HG02943 (cell line): ENCODE measurements around the gene SLC25A53.
A peak's percentile ranks its signal among the peaks of the same experiment; 100 is the strongest.

ENCODE experiments used
- ATAC-seq: cut with Tn5 transposase; IDR thresholded peaks from one replicate; pipeline ENCODE4 v1.9.1; 2021; ENCODE audit warnings: mild to moderate bottlenecking, low read depth, moderate library complexity; ENCODE audit not compliant: unreplicated experiment

The SLC25A53 gene

DNA sequence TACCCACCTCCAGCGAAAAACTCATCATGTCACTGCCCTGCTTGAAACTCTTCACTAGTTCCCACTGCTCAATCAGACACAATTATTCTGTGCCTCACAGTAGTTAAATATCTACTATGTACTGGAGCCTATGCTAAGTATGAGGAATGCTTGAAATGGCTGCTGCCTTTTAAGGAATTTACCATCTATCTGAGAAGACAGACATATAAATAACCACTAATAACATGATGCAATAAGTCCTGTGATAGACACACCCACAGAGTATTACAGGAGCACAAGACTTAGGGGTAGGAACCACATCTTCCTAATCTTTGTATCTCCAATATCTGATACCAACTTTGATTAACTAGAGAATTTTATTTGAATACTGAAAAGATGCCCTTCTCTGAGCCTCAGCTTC is 21.1 kb downstream of the SLC25A53 start:
- ATAC-seq: no peak

DNA sequence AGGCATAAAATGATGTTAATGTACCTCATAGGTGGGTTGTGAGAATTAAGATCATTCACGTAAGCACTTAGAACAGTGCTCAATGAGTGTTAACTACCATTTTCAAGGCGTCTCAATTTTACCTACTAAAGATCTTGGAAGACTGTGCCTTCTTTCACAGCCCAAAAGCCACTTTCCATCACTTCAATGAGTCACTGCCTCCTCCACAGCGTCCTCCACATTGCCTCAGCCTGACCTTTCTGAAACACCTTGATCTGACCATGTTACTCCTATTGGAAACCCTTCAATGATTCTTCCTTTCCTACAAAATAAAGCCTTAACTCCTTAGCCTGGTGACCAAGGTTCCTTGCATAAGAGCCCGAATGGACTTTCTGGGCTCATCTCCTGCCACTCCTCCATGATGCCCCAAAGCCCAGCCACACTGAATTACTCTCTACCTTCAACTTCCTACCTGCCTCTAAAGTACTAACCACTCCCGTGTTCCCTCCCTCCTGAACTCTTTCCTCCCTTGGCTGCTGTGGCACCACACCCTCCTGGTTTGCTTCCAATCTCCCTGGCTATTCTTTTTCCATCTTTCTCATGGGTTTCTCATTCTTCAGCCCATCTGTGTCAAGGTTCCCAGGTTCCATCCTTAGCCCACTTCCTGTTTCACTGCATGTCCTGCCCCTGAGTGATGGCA is 22.1 kb downstream of the SLC25A53 start:
- ATAC-seq: no peak

GRCh38 chrX:104130808-104131207 is 26.0 kb downstream of the SLC25A53 start:
- no peak for ATAC-seq

GRCh38 chrX:104126856-104127255 is 30.0 kb downstream of the SLC25A53 start:
- ATAC-seq: no peak

GRCh38 chrX:104122829-104123228 is 34.0 kb downstream of the SLC25A53 start:
- no peak for ATAC-seq

- no peak for ATAC-seq
Measured at GRCh38 chrX:104118765-104119164, 38.0 kb downstream of the SLC25A53 start.

GRCh38 chrX:104117759-104118158 is 39.0 kb downstream of the SLC25A53 start:
- no peak for ATAC-seq

DNA sequence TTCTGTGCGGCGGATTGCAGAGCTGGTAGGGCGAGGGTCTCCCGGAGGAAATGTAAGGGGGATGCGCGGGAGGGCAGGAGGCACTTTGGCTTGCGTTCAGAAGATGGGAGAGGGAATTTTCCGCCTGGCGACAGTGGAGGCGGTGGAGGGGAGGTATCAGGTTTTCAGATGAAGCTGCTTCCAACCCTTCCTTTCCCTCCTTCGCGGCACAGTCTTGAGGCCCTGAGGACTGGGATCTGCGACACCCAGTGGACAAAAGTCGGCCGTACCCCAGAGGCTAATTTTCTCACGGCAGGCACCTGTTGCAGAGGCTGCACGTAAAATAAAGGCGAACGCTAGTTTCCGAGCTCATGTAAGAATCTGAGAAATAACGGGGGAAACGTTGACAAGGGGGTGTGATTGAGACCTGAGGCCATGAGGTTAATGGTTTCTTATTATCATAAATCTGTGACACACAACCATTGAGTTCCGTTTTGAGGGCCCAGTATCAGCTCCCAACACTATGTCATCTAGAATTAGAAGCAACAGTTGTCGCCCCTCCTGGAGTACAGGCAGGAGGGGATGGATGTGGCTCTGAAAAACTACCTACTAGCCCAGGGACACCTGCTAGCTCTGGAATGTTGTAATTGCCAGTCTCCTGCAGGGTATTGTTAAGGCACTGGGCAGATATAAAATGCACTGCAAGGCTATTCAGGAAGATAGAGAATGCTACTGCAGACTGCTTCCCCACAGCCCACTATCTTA is 43.4 kb downstream of the SLC25A53 start:
- peak; percentile 36 for ATAC-seq

DNA sequence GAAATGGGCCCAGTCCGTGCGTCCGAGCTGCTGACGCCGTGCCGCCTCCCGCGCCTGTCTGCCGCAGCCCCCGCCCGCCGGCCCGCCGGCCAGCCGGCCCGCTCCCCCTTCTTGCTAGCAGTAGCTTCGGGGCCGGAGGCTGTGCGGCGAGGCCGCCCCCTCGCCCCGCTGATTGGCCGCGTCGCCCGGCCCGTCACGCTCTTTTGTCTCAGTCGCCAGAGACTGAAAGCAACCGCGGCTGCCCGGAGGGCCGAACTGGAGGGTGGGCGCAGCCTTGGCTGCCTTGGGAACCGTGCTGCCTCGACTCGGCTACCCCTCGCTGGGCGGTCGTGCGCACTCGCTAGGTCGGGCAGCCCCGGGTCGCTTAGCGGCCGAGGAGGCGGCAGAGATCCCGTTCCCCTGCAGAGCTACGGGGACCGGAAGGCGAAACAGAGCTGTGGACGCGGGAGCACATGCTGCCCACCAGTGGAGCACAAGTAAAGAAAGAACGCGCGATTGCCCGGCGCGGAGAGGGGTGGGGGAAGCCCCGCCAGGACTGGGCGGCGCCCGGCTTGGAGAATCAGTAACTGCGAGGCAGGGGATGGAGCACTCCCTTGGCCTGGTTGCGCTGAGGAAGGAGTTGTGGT is 44.4 kb downstream of the SLC25A53 start, which contains the start of gene ZCCHC18:
Gene ZCCHC18 (plus strand): TSS at position 198 of the 626 bp plus-strand sequence. CDS start 1,589 bp downstream, outside the sequence.
- ATAC-seq: peak; percentile 68

GRCh38 chrX:104110491-104111240 is 46.1 kb downstream of the SLC25A53 start:
- peak; percentile 46 for ATAC-seq

GRCh38 chrX:104108955-104109354 is 47.9 kb downstream of the SLC25A53 start:
- ATAC-seq: no peak

DNA sequence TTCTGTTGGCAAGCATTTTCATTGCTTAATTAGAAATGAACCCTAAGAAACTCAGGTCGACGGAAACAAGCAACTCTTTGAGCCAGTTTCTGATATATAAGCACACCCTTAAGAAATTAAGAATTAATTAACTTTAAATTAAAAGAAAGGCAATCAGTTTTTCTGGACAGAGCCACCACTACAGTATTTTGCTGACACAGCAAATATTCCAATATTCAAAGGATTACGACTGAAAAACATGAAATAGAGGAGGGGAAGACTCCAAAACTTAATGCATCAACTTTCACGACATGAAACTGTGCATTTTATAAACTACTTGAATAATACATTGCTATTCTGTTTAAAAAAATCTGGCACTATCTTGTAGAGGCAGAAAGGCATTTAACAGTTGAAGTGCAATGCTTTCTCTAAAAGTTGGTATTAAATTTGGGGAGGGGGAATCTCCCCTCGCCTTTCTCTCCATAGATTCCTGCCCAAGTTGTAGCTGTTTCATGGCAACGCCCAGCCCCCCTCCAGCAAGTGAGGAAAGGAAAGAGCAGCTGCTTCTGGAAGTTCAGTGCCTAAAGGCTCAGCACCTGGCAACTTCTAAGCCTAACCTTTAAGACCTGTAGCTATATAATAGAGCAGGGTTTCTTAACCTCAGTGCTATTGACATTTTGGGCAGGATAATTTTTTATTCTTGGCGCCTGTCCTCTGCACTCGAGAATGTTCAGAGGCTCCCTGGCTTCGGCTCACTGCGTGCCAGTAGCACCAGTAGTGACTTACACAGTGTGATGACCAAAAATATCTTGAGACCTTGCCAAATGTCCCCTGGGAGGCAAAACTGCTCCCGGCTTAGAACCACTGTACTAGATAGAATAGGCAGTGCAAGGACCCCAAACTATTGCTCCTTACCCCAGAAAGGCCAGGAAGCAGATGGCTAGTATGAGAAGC is 51.2 kb downstream of the SLC25A53 start:
- no peak for ATAC-seq

DNA sequence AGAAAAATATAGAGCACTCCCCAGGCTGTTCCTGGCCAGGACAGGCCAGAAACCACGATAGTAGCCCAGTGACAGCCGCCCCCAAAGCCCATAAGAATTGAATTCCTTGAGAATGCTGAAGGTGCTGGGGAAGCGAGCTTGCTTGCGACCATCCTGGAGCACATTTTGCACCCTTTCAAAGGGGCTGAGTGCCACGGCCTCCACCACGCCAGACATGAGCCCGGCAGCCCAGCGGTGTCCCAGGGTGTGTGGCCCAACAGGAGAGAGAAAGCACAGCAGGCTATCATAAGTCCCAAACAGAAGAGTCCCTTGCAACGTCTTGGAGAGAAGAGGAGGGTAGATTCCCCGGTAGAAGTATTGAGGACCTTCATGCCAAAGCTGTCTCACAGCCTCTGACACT is 52.1 kb downstream of the SLC25A53 start:
- ATAC-seq: no peak

GRCh38 chrX:104098919-104099318 is 57.9 kb downstream of the SLC25A53 start:
- ATAC-seq: no peak

- ATAC-seq: peak; percentile 71
Measured at GRCh38 chrX:104098151-104098808, 58.5 kb downstream of the SLC25A53 start.

DNA sequence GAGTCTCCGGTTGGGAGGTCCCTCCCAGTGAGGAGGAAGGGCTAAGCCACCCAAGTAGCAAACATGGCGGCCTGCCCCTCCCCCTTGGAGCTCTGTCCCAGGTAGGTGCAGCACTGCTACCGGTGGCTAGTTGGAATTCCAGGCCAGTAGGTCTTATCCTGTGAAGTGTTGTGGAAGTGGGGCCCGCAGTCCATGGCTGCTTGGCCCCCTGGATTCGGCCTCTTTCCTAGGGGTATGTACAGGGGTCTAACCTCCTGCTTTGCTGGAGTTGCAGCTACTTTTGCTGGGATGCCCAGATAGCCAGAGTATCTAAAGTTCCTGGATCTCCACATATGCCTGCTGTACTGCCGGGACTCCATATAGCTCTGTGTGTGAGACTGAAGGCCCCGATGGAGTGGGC is 70.9 kb downstream of the SLC25A53 start:
- no peak for ATAC-seq

GRCh38 chrX:104085477-104085876 is 71.3 kb downstream of the SLC25A53 start:
- ATAC-seq: no peak

GRCh38 chrX:104084534-104085277 is 72.1 kb downstream of the SLC25A53 start:
- ATAC-seq: no peak
